IPS-15b (cell line): ENCODE measurements around the gene VSIG4.

Experiments
- H3K27me3 ChIP-seq: one replicate; pipeline ENCODE4 v1.6.1; 2013; ENCODE audit warnings: low read length; ENCODE audit not compliant: control insufficient read depth, insufficient read depth
- H3K36me3 ChIP-seq: one replicate; pipeline ENCODE4 v1.6.1; 2013; ENCODE audit warnings: low read length; ENCODE audit not compliant: control insufficient read depth, insufficient read depth
- H3K4me1 ChIP-seq: one replicate; pipeline ENCODE4 v1.6.1; 2013; ENCODE audit warnings: mild to moderate bottlenecking, low read length; ENCODE audit not compliant: control insufficient read depth, insufficient read depth
- H3K4me3 ChIP-seq: one replicate; pipeline ENCODE4 v1.5.1; 2013; ENCODE audit warnings: low read depth, low read length
- H3K9ac ChIP-seq: one replicate; pipeline ENCODE4 v1.6.1; 2013; ENCODE audit warnings: low read depth, mild to moderate bottlenecking, low read length
- H3K9me3 ChIP-seq: one replicate; pipeline ENCODE4 v1.6.1; 2013; ENCODE audit warnings: mild to moderate bottlenecking, low read length; ENCODE audit not compliant: control insufficient read depth, insufficient read depth

VSIG4 gene

DNA sequence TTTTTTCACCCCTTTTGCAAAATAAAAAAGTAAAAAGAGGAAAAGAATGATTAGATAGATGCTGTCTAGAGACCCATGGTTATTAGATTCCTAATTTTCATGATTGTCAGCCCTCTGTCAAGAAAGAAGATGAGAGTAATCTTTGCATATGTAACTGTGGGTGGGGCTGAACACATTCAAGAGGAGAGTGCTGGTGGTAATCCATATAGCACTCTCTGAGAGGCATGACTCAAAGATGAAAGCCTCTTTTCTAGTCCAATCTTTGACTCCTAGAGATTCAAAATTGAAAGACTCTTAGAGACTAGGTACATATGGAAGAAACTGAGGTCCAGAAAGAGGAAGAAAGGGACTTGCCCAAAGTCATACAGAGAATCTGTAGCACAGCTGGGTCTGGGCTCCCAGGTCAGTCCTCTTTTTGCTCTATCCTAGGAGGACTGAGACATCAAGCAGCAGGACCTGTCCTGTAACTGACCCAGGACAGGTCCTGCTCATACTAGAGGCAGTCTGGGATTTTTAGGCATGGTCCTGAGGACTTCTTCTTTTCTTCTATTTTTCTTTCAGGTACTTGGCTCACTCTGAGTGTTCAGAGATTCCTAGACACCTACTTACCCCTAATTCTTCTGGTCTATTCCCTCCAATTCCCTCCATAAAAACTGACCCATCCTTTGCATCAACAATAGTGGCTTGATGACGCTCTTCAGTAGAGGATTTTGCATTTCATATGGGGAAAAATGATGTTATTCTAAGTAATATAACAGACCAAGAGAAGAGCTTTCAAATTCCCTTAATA is 23.8 kb downstream of the VSIG4 start:
- no peaks in the 10 kb centered on the region for H3K36me3 ChIP-seq
- H3K9ac ChIP-seq = no peak overlapping the region
- no peaks in the 10 kb centered on the region for H3K4me1 ChIP-seq
- no peaks in the 10 kb centered on the region for H3K9me3 ChIP-seq
- no peaks in the 10 kb centered on the region for H3K27me3 ChIP-seq
- H3K4me3 ChIP-seq = no peak overlapping the region

DNA sequence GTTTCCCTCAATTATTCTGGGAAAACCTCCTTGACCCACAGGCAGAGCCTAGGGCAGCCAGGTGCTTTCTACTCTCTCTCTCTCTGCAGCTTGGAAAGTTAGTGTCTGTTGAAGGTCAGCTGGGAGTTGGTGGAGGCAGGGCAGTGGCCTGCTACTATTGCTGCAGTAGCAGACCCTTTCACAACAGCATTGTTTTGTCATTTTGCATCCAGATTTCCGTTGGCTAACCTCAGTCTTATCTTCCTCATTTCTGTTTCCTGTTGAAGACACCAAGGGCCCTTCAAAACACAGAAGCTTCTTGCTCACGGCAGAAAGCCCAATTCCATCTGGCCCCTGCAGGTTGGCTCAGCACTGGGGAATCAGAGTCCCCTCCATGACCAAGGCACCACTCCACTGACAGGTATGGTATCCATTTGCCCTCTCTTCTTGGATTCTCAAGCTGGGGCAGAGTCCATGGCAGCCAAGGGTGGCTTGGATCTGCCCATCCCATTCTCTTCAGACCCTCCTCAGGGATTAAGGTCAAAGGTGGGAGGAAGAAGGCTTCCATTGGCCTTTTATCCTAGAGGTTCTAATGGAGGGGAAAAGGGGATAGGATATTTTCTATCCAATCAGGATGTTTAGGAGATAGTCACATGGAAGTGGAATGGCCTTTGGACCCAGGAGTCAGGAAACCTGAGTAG is 24.6 kb downstream of the VSIG4 start:
- Histone ChIP-seq H3K9ac (no peak overlapping the region), H3K27me3 (no peaks in the 10 kb centered on the region), H3K4me3 (no peak overlapping the region), H3K36me3 (no peaks in the 10 kb centered on the region), H3K9me3 (no peaks in the 10 kb centered on the region), H3K4me1 (no peaks in the 10 kb centered on the region)

DNA sequence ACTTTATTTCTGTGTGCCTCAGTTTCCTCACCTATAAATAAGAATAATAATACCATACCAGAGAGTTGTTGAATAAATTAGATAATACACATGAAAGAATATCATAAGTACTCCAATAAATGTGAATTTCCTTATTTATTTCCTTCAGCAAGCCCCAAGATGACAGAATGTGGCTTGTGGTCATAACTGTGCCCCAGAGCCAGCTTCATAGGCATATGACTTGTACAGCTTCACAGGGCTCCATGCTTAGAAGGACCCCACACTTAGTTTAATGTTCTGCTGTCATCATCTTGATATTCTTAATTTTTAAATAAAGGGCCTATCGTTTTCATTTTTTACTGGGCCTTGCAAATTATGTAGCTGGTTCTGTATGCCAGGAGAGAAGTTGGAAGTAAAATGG is 25.3 kb downstream of the VSIG4 start:
- no peak overlapping the region for H3K9ac ChIP-seq
- no peaks in the 10 kb centered on the region for H3K4me1 ChIP-seq
- no peaks in the 10 kb centered on the region for H3K36me3 ChIP-seq
- H3K27me3 ChIP-seq = no peaks in the 10 kb centered on the region
- no peak overlapping the region for H3K4me3 ChIP-seq
- H3K9me3 ChIP-seq = no peaks in the 10 kb centered on the region

DNA sequence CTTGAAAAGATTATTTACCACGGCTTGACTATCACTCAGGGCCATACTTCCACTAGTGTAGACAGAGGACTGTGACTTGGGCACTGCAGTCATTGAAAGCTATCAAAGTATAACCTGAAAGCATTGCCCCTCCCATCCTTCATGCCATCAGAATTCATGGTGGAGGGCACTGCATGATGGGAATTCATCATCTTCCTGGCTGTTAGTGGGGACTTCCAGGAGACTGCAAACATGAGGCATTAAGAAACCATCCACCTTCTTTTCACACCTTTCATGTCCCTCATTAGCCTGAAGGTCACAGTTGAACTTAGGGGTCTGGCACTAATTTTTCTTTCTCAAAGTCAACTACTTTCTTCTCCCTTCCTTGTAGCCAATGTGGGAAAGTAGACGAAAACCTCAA is 25.8 kb downstream of the VSIG4 start:
- no peak overlapping the region for H3K9ac ChIP-seq
- H3K9me3 ChIP-seq = no peaks in the 10 kb centered on the region
- no peaks in the 10 kb centered on the region for H3K4me1 ChIP-seq

DNA sequence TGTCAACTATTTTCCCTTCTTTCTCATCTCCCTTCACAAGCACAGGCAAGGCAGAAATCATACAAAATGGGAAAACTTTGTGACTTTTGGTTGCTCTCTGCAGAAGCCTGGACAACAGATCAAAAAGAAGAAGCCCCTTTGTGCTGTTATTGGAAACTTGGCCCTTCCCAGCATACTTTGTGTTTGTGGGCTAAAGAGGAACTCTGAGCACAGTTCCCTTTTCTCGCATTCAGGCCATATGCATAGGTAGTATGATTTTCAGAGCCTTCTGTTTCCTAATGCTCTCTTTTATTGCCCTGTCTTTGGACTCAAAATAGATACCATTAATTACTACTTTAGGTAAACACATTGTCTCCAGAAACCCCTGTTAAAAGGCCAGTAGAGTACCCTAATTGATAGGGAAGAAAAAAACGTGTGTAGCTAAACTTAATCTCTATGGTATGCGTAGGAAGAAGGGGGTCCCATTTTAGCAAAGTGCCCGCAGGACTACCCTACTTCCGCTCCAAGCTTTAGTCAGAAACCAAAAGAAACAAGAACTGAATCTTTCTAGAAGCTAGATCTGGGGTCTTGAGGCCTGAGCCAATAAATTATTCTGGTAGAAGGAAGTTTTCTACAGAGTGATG is 26.6 kb downstream of the VSIG4 start:
- H3K4me3 ChIP-seq = no peak overlapping the region
- H3K36me3 ChIP-seq = no peaks in the 10 kb centered on the region
- no peaks in the 10 kb centered on the region for H3K27me3 ChIP-seq
- H3K4me1 ChIP-seq = no peaks in the 10 kb centered on the region
- no peak overlapping the region for H3K9ac ChIP-seq
- H3K9me3 ChIP-seq = no peaks in the 10 kb centered on the region

More for the DNA sequence above, 25.8 kb downstream of the VSIG4 start:
- Histone ChIP-seq H3K36me3 (no peaks in the 10 kb centered on the region), H3K27me3 (no peaks in the 10 kb centered on the region), H3K4me3 (no peak overlapping the region)

DNA sequence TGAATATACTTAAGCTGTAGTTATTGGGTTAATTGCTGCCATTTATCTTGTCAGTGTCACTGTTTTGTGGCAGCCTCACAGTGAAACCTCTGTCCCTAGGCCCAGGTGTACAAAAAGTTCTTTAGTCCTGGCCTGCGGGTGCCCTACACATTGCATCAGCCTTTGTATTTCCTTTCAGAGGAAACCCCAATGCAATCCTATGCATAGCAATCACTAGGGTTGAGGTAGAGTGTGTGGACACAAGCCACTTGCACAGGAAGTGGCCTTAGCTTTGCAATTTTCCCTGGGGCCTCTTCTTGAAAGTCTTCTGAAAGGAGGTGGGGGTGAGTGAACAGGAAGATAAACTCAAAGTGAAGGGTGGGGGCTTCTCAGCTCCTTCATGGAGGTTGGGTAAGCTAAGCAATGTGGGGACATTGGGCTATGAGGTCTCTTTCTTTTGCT is 27.8 kb downstream of the VSIG4 start:
- Histone ChIP-seq H3K36me3 (no peaks in the 10 kb centered on the region), H3K4me1 (no peaks in the 10 kb centered on the region), H3K9me3 (no peaks in the 10 kb centered on the region), H3K9ac (no peak overlapping the region), H3K4me3 (no peak overlapping the region), H3K27me3 (no peaks in the 10 kb centered on the region)

DNA sequence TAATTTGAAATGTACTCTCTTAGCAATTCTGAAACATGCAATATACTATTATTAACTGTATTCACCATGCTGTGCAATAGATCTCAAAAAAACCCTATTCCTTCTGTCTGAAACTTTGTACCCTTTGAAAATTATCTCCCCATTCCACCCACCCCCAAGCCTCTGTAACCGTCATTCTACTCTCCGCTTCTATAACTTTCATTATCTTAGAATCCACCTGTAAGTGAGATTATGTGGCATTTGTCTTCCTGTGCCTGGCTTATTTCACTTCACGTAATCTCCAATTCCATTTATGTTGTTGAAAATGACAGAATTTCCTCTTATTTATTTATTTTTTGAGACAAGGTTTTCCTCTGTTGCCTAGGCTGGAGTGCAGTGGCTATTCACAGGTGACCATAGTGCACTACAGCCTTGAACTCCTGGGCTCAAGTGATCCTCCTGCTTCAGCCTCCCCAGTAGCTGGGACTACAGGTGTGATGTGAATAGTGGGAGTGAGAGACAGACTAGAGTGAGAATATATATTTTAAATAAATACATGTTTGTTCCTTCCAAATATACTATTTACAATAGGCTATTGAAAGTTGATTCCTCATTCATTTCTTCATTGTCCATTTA is 30.5 kb downstream of the VSIG4 start:
- Histone ChIP-seq H3K36me3 (no peaks in the 10 kb centered on the region), H3K9ac (no peak overlapping the region), H3K4me3 (no peak overlapping the region), H3K9me3 (no peaks in the 10 kb centered on the region), H3K4me1 (no peaks in the 10 kb centered on the region), H3K27me3 (no peaks in the 10 kb centered on the region)

DNA sequence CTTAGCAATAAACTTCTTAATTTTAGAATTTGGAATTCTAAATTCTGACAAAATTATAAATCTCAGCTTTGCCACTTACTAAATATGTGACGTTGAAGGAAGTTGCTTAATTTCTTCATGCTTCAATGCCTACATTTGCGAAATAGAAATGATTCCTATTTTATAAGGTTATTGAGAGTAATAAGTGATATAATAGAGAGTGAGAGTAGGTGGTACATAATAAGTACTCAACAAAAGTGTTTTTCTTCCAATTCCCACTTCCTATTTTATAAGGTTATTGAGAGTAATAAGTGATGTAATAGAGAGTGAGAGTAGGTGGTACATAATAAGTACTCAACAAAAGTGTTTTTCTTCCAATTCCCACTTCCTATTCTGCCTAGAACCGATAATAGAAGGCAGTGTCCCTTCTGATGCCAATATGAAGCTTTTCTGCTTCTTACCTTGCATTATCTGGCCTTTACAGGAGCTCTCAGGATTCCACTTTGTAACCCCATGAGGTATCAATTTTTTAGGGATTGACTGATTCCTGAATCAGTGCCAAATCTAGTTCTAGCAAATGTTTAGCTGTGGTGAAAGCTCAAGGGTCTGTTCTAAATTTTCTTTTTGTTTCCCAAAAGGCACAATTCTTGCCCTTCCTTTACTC is 31.4 kb downstream of the VSIG4 start:
- H3K27me3 ChIP-seq = no peaks in the 10 kb centered on the region
- H3K36me3 ChIP-seq = no peaks in the 10 kb centered on the region
- H3K9ac ChIP-seq = no peak overlapping the region
- no peaks in the 10 kb centered on the region for H3K4me1 ChIP-seq
- H3K4me3 ChIP-seq = no peak overlapping the region
- no peaks in the 10 kb centered on the region for H3K9me3 ChIP-seq

DNA sequence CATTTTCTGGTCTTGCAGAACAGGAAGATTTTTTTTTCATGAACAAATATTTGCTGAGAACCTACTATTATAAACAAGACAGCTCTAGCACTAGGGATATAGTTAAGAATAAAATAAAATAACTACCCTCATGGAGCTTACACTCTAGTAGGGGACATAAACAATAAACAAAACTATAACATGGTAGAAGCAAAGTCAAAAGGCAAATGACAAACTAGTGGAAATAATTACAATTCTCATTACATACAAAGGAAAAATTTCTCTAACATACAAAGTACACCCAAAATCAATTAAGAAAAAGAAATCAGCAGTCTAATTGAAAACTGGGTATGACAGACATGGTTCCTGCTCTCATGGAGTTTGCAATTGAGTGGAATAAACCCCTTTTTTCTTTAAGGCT is 32.0 kb downstream of the VSIG4 start:
- Histone ChIP-seq H3K9me3 (no peaks in the 10 kb centered on the region), H3K4me3 (no peak overlapping the region), H3K36me3 (no peaks in the 10 kb centered on the region), H3K27me3 (no peaks in the 10 kb centered on the region), H3K9ac (no peak overlapping the region), H3K4me1 (no peaks in the 10 kb centered on the region)

DNA sequence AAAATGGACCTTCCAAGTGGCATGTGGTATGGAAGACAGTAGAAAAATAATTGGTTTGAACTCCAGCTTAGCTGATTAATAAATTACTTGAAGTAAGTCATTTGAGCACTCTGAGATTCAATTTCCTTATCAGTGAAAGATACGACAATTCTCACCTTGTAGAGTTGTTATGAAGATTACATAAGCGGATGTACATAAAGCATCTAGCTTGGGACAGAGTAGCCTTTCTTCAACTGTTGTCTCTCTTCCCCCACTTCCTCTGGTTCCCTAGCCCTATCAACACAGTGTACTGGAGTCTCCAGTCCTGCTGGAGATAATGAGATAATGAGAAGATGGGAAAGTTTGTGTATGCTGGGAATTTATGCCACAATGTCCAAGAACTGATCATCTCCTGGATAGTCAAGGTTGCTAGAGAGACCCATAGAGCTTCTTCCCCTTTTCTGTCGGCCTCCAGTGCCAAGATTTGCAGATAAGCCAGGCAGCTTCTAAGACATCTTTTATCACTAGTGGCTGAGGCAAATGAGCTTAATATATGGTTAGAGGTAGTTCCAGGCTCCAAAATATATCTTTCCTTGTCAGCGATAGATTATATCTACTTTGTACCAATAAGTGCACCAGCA is 33.9 kb downstream of the VSIG4 start:
- no peaks in the 10 kb centered on the region for H3K4me1 ChIP-seq
- H3K36me3 ChIP-seq = no peaks in the 10 kb centered on the region
- no peaks in the 10 kb centered on the region for H3K27me3 ChIP-seq
- no peaks in the 10 kb centered on the region for H3K9me3 ChIP-seq
- H3K9ac ChIP-seq = no peak overlapping the region
- H3K4me3 ChIP-seq = no peak overlapping the region
